CD14-positive monocyte (primary cell): Measurements from ENCODE around the gene MILR1. TPM values are rescaled to one million over a fixed set of nuclear protein-coding genes. Genes with fewer than 3 reads are reported as not detected.

Experiments used
- DNase-seq, 3 donors: peaks; one replicate each; pipeline ENCODE4 v3.0.0-alpha.2; 2011 to 2022
- H2AFZ ChIP-seq: 2 replicates; pipeline ENCODE4 v1.6.0; 2012; ENCODE audit warnings: mild to moderate bottlenecking, low read depth, low read length, inconsistent platforms; ENCODE audit not compliant: insufficient read depth, poor library complexity, severe bottlenecking
- H3K27ac ChIP-seq, 2 donors: 1 replicate in 1 of 2; 2 replicates in 1 of 2; pipeline ENCODE4 v1.5.1; 2012 to 2013; ENCODE audit warnings: low read length in 2 of 2, control low read depth in 1 of 2, inconsistent platforms in 1 of 2, low read depth in 1 of 2, mild to moderate bottlenecking in 1 of 2
- H3K27me3 ChIP-seq, 2 donors: one replicate each; pipeline versions ENCODE4 v1.6.0 to v1.6.1; 2011 to 2013; ENCODE audit warnings: low read length in 2 of 2; ENCODE audit not compliant: control insufficient read depth in 2 of 2, insufficient read depth in 2 of 2
- H3K36me3 ChIP-seq, 2 donors: replicated peaks in 1 of 2; 1 replicate in 1 of 2; 2 replicates in 1 of 2; pipeline versions ENCODE4 v1.5.1 to v1.6.1; 2012 to 2013; ENCODE audit warnings: low read length in 2 of 2, control low read depth in 1 of 2, inconsistent platforms in 1 of 2, mild to moderate bottlenecking in 1 of 2; ENCODE audit not compliant: insufficient read depth in 2 of 2, control insufficient read depth in 1 of 2
- H3K4me1 ChIP-seq, 2 donors: 1 replicate in 1 of 2; 2 replicates in 1 of 2; pipeline versions ENCODE4 v1.5.1 to v1.6.1; 2012 to 2013; ENCODE audit warnings: low read length in 2 of 2, control low read depth in 1 of 2, inconsistent platforms in 1 of 2, mild to moderate bottlenecking in 1 of 2, moderate library complexity in 1 of 2; ENCODE audit not compliant: insufficient read depth in 2 of 2, control insufficient read depth in 1 of 2
- H3K4me2 ChIP-seq: replicated peaks from 2 replicates; pipeline ENCODE3; 2012; ENCODE audit warnings: low read length, moderate library complexity, mild to moderate bottlenecking; ENCODE audit not compliant: poor library complexity, severe bottlenecking; ENCODE audit errors: extremely low read depth
- H3K4me3 ChIP-seq, 3 experiments: fragments of 200-600 bp in 1 of 3; sonication (generic) in 1 of 3; replicated peaks in 1 of 3; 1 replicate in 2 of 3; 2 replicates in 1 of 3; pipeline ENCODE4 v1.5.1; 2011 to 2013; ENCODE audit warnings: low read length in 3 of 3, mild to moderate bottlenecking in 3 of 3, control low read depth in 2 of 3, low read depth in 2 of 3, inconsistent platforms in 1 of 3, moderate library complexity in 1 of 3
- H3K79me2 ChIP-seq: 2 replicates; pipeline ENCODE4 v1.6.0; 2012; ENCODE audit warnings: mild to moderate bottlenecking, control low read depth, inconsistent platforms, low read length, moderate library complexity; ENCODE audit not compliant: insufficient read depth
- H3K9ac ChIP-seq: 2 replicates; pipeline ENCODE4 v1.6.0; 2017; ENCODE audit warnings: low read length, mild to moderate bottlenecking; ENCODE audit not compliant: insufficient read depth, poor library complexity, severe bottlenecking
- H3K9me3 ChIP-seq, 2 donors: replicated peaks in 1 of 2; 1 replicate in 1 of 2; 2 replicates in 1 of 2; pipeline versions ENCODE4 v1.5.1 to v1.6.1; 2012 to 2013; ENCODE audit warnings: low read length in 2 of 2, control low read depth in 1 of 2; ENCODE audit not compliant: control insufficient read depth in 1 of 2, insufficient read depth in 1 of 2
- H4K20me1 ChIP-seq: 2 replicates; pipeline ENCODE4 v1.6.0; 2012; ENCODE audit warnings: mild to moderate bottlenecking, low read length, control low read depth, moderate library complexity; ENCODE audit not compliant: insufficient read depth
- H3K27ac Mint-ChIP-seq, 7 donors: one replicate each; pipeline ENCODE4 v1.8.0; 2020; ENCODE audit warnings: mild to moderate bottlenecking in 7 of 7, mixed read lengths in 7 of 7, moderate library complexity in 6 of 7, inconsistent platforms in 2 of 7
- H3K27me3 Mint-ChIP-seq, 3 donors: one replicate each; pipeline ENCODE4 v1.8.0; 2021 to 2022; ENCODE audit warnings: low read depth in 3 of 3, mild to moderate bottlenecking in 3 of 3, mixed read lengths in 3 of 3, moderate library complexity in 3 of 3, inconsistent platforms in 1 of 3
- H3K36me3 Mint-ChIP-seq, 2 donors: one replicate each; pipeline ENCODE4 v1.8.0; 2020; ENCODE audit warnings: mixed read lengths in 2 of 2, inconsistent platforms in 1 of 2, mild to moderate bottlenecking in 1 of 2
- H3K4me1 Mint-ChIP-seq: one replicate; pipeline ENCODE4 v1.8.0; 2020; ENCODE audit warnings: mild to moderate bottlenecking, mixed read lengths
- H3K4me3 Mint-ChIP-seq, 2 donors: one replicate each; pipeline ENCODE4 v1.8.0; 2020; ENCODE audit warnings: mild to moderate bottlenecking in 2 of 2, mixed read lengths in 2 of 2, moderate library complexity in 1 of 2
- H3K9me3 Mint-ChIP-seq, 7 donors: one replicate each; pipeline ENCODE4 v1.8.0; 2020 to 2022; ENCODE audit warnings: mixed read lengths in 7 of 7, mild to moderate bottlenecking in 6 of 7, moderate library complexity in 6 of 7, inconsistent platforms in 2 of 7
- WGBS: methylation state at CpG from one replicate; pipeline ENCODE4 v1.1.5; 2013; ENCODE audit warnings: missing lambda C conversion rate; ENCODE audit not compliant: insufficient coverage; 5-methylcytosine and 5-hydroxymethylcytosine counted together
- intact Hi-C, 2 donors: fragments of 100-400 bp; cut with micrococcal nuclease; formaldehyde crosslinking; loops; one replicate each; pipeline versions ENCODE4 v1.15.0 to v1.15.1; 2023
- polyA plus RNA-seq, 3 donors: library from polyadenylated mRNA; depleted of rRNA in 1 of 3; unstranded in 2 of 3; stranded (reverse) in 1 of 3; fragments of 300-500 nt in 2 of 3; fragments of >200 nt in 1 of 3; fragmentation: Illumina TruSeq in 2 of 3; gene quantifications; 1 replicate in 2 of 3; 2 replicates in 1 of 3; pipeline ENCODE4 v1.2.3, GENCODE V29; 2012 to 2021
- TF ChIP-seq, protein P1 (sequence below): fragments of 200-600 bp; IDR thresholded peaks from one replicate; pipeline ENCODE4 v1.8.0; 2022; ENCODE audit warnings: antibody characterized with exemption, mild to moderate bottlenecking

The MILR1 gene
- polyA plus RNA-seq, 3 donors, result 72.0 to 95.2 (median 81.7) TPM

DNA sequence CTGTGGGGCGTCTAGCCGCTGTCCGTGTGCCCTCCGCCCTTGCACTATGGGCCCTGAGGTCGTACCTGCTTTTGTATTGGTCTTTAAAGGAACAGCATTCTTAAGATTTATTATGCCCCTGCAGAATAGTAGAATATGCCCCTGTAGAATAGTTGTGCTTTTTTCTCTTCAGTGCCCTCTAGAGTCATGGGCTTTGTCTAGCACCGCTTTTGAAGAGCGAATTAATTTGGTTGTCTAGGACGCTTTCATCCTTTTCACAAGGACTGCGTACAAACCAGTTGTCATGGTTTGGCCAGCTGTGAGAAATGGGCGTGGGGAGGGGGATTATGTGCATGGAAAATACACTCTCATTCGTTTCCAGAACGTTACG is 58.5 kb downstream of the MILR1 start:
- Histone ChIP-seq H3K4me3 (peak overlapping the region; percentile 91 to 99 (median 99)), H3K27me3 (no peaks in the 10 kb centered on the region), H4K20me1 (peaks cover 43% of the 10 kb centered on the region), H3K9ac (peak overlapping the region; percentile 99), H3K27ac (peak overlapping the region; percentile 99 to 100), H3K36me3 (peaks cover 42 to 57% of the 10 kb centered on the region in 2 donors), H3K4me1 (peaks cover 21 to 40% of the 10 kb centered on the region in 2 donors), H2AFZ (peak overlapping the region; percentile 94), H3K9me3 (no peaks in the 10 kb centered on the region), H3K4me2 (peak overlapping the region; percentile 94), H3K79me2 (peaks cover 73% of the 10 kb centered on the region)
- TF ChIP-seq, protein P1, sequence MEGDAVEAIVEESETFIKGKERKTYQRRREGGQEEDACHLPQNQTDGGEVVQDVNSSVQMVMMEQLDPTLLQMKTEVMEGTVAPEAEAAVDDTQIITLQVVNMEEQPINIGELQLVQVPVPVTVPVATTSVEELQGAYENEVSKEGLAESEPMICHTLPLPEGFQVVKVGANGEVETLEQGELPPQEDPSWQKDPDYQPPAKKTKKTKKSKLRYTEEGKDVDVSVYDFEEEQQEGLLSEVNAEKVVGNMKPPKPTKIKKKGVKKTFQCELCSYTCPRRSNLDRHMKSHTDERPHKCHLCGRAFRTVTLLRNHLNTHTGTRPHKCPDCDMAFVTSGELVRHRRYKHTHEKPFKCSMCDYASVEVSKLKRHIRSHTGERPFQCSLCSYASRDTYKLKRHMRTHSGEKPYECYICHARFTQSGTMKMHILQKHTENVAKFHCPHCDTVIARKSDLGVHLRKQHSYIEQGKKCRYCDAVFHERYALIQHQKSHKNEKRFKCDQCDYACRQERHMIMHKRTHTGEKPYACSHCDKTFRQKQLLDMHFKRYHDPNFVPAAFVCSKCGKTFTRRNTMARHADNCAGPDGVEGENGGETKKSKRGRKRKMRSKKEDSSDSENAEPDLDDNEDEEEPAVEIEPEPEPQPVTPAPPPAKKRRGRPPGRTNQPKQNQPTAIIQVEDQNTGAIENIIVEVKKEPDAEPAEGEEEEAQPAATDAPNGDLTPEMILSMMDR, result peak; percentile 44
- peak overlapping the region; percentile 99 to 100 for H3K4me3 Mint-ChIP-seq
- peaks cover 51 to 53% of the 10 kb centered on the region in 2 donors for H3K36me3 Mint-ChIP-seq
- peak in 2 of 3 donors; percentile 37 to 38 for DNase-seq
- peak overlapping the region; percentile 100 for H3K27ac Mint-ChIP-seq
- no peaks in the 10 kb centered on the region for H3K27me3 Mint-ChIP-seq
- peaks cover 0 to 5% (median 2%) of the 10 kb centered on the region in 7 donors for H3K9me3 Mint-ChIP-seq
- peaks cover 27% of the 10 kb centered on the region for H3K4me1 Mint-ChIP-seq
- intact Hi-C loops, result no loop called here
- WGBS, result 0% methylated on average over 7 of the region's 13 CpGs

GRCh38 chr17:64508683-64509082 is 59.8 kb downstream of the MILR1 start:
- no peak overlapping the region for H2AFZ ChIP-seq
- Mint-ChIP-seq H3K36me3 (peaks cover 46 to 47% of the 10 kb centered on the region in 2 donors), H3K4me1 (peaks cover 21% of the 10 kb centered on the region), H3K4me3 (no peak overlapping the region), H3K27me3 (no peaks in the 10 kb centered on the region), H3K27ac (no peak overlapping the region), H3K9me3 (peaks cover 0 to 5% (median 2%) of the 10 kb centered on the region in 7 donors)
- H3K4me1 ChIP-seq, result peaks cover 19 to 30% of the 10 kb centered on the region in 2 donors
- H3K9me3 ChIP-seq, result no peaks in the 10 kb centered on the region
- peaks cover 60% of the 10 kb centered on the region for H3K79me2 ChIP-seq
- TF ChIP-seq, protein P1, result no peak
- no peaks in the 10 kb centered on the region for H3K27me3 ChIP-seq
- no peak for DNase-seq
- peaks cover 36 to 57% of the 10 kb centered on the region in 2 donors for H3K36me3 ChIP-seq
- no peak overlapping the region for H3K4me3 ChIP-seq
- WGBS, result 100% methylated on average over 1 of the region's 2 CpGs
- H4K20me1 ChIP-seq, result peaks cover 36% of the 10 kb centered on the region
- H3K9ac ChIP-seq, result no peak overlapping the region
- H3K27ac ChIP-seq, result no peak overlapping the region
- intact Hi-C loops, result no loop called here
- H3K4me2 ChIP-seq, result no peak overlapping the region
